ENCODE measurements around the gene GPX4. TPM values are rescaled to one million over a fixed set of nuclear protein-coding genes. Genes with fewer than 3 reads are reported as not detected.

The GPX4 gene
- total and polyA plus RNA-seq, 2 donors (not counting 3 experiments of a cell fraction or from before 2014, with no cell fraction given) = 469 to 1,136 TPM

GRCh38 chr19:1070576-1070930 lies 33.2 kb upstream of the GPX4 start:
- TF ChIP-seq POLR2AphosphoS5 (IDR thresholded peaks at IDR 0.05; ENCODE audit: insufficient read depth, low read depth, low read length) = no peak
- no peak for TF ChIP-seq EZH2 (IDR thresholded peaks at IDR 0.05; ENCODE audit: borderline replicate concordance, low read depth, low read length, severe bottlenecking)
- no peak for TF ChIP-seq POLR2A (IDR thresholded peaks at IDR 0.05; ENCODE audit: low read depth, low read length)
- peak in 1 of 2 donors; percentile 46 for TF ChIP-seq CTCF (IDR thresholded peaks at IDR 0.05; ENCODE audit: extremely low read depth in 1 of 2, insufficient read depth in 1 of 2, low read depth in 1 of 2, low read length in 2 of 2)
- TF ChIP-seq MYC (IDR thresholded peaks at IDR 0.05; ENCODE audit: low read depth, low read length) = no peak
- Histone ChIP-seq H3K4me3 (replicated peaks in 1 of 3; ENCODE audit: insufficient read depth in 1 of 3, low read depth in 1 of 3, low read length in 3 of 3) (no peak overlapping the region), H3K27ac (ENCODE audit: insufficient read depth, low read depth, low read length) (no peak overlapping the region), H3K9ac (replicated peaks; ENCODE audit: extremely low read depth, insufficient read depth, low read length) (no peak overlapping the region), H3K4me2 (ENCODE audit: insufficient read depth, low read length) (peak overlapping the region; percentile 32), H3K4me1 (ENCODE audit: control insufficient read depth, extremely low read depth, insufficient read depth, low read length) (peaks cover 29% of the 10 kb centered on the region), H3K9me3 (replicated peaks; ENCODE audit: control insufficient read depth, insufficient read depth, low read length) (no peaks in the 10 kb centered on the region), H3K9me1 (replicated peaks; ENCODE audit: control insufficient read depth, extremely low read depth, insufficient read depth, low read length) (no peaks in the 10 kb centered on the region), H3K36me3 (ENCODE audit: control insufficient read depth in 2 of 2, extremely low read depth in 1 of 2, insufficient read depth in 2 of 2, low read length in 2 of 2) (no peaks in the 10 kb centered on the region), H2AFZ (ENCODE audit: low read depth, low read length) (peak overlapping the region; percentile 62), H3K79me2 (ENCODE audit: control insufficient read depth, insufficient read depth, low read length) (no peaks in the 10 kb centered on the region), H4K20me1 (replicated peaks; ENCODE audit: control insufficient read depth, extremely low read depth, insufficient read depth, low read length) (no peaks in the 10 kb centered on the region), H3K27me3 (ENCODE audit: control insufficient read depth in 2 of 2, insufficient read depth in 2 of 2, low read length in 2 of 2) (no peaks in the 10 kb centered on the region)
- POLR2A ChIA-PET = no interaction called here
- DNase-seq (ENCODE audit: low read depth, low spot score) (no peak), FAIRE-seq (peak; percentile 24)
- CTCF ChIA-PET = interaction anchor here (0.6 to 2.0 kb wide), 9 partner anchors 11 to 174 kb away, joined by 3 to 14 read pairs (median 3); partner anchors contain the start of genes ATP5F1D and GPX4
- no TSS peak for BruUV-seq (replicated peaks)
- dilution Hi-C loops (cut with MboI; ENCODE audit: extremely low pct_ligation_motif_present, low sequenced_read_pairs) = no loop called here
- intact Hi-C loops (cut with micrococcal nuclease) = no loop called here

Measured in endothelial cell of umbilical vein (primary cell).